ENCODE measurements around the gene SEC22A.

DNA sequence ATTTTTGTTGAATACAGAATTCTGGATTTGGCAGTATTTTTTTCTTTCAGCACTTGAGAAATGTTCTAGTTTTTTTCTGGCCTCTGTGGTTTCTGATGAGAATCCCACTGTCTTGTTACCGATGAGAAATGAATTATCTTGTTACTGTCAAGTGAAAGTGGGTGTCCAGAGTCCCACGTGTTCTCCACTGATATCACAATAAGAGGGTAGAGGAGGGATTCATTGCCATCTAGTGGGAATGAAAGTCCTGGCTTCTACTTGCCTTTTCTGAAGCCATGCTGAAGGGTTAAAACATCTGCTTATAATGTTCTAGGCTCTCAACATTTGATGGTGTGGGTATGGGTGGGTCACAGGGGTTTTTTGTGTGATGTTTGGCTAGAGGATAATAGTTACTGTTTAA, 66.1 kb downstream of the SEC22A start:
- no peak for TF ChIP-seq CTCF (IDR thresholded peaks at IDR 0.05)
- TF ChIP-seq POLR2A (IDR thresholded peaks at IDR 0.05) = no peak
- TF ChIP-seq POLR2AphosphoS5 (IDR thresholded peaks at IDR 0.05) = no peak
